GM19035 (cell line): ENCODE results near the gene ELMO3.
A peak's percentile ranks its signal among the peaks of the same experiment; 100 is the strongest.

Experiments used
- ATAC-seq: cut with Tn5 transposase; IDR thresholded peaks from one replicate; pipeline ENCODE4 v1.9.1; 2021; ENCODE audit not compliant: unreplicated experiment

ELMO3 gene

GRCh38 chr16:67199011-67199807 is at the start of gene ELMO3:
TSS of gene ELMO3 (plus strand) at chr16:67199131. CDS start at chr16:67199327, 196 bp downstream.
- ATAC-seq = no peak

GRCh38 chr16:67149276-67150046 is 49.5 kb upstream of the ELMO3 start:
- ATAC-seq = no peak

- ATAC-seq = no peak
These were observed 48.7 kb upstream of the ELMO3 start for GRCh38 chr16:67150047-67150832.

GRCh38 chr16:67150833-67151396 is 48.0 kb upstream of the ELMO3 start, which contains the start of gene B3GNT9:
TSS of gene B3GNT9 (minus strand) at chr16:67150998. CDS start at chr16:67150485, 513 bp downstream.
- no peak for ATAC-seq

- no peak for ATAC-seq
These were observed 47.4 kb upstream of the ELMO3 start for GRCh38 chr16:67151431-67152097.

GRCh38 chr16:67154578-67155294 is 44.2 kb upstream of the ELMO3 start:
- no peak for ATAC-seq

GRCh38 chr16:67155295-67156142 is 43.4 kb upstream of the ELMO3 start:
- ATAC-seq = no peak

GRCh38 chr16:67156143-67156844 is 42.6 kb upstream of the ELMO3 start:
- ATAC-seq = no peak

GRCh38 chr16:67157106-67157748 is 41.7 kb upstream of the ELMO3 start:
- no peak for ATAC-seq

GRCh38 chr16:67157892-67158635 is 40.9 kb upstream of the ELMO3 start:
- ATAC-seq = no peak

- peak; percentile 45 for ATAC-seq
These were observed 40.0 kb upstream of the ELMO3 start for GRCh38 chr16:67158637-67159600.

GRCh38 chr16:67161595-67162058 is 37.3 kb upstream of the ELMO3 start:
- ATAC-seq = no peak

- no peak for ATAC-seq
These were observed 36.3 kb upstream of the ELMO3 start for GRCh38 chr16:67162506-67163163.

GRCh38 chr16:67163164-67163998 is 35.5 kb upstream of the ELMO3 start:
- no peak for ATAC-seq
